ENCODE data around the gene HTT. TPM values are rescaled to one million over a fixed set of nuclear protein-coding genes. Genes with fewer than 3 reads are reported as not detected.

Gene HTT
- total and polyA plus RNA-seq, 2 of the 13 experiments (the other 11 are each of a cell fraction or from before 2014, with no cell fraction given): 17.5 to 19.5 TPM

GRCh38 chr4:3244002-3244401 lies 169.5 kb downstream of the HTT start:
- H3K27me3 ChIP-seq (ENCODE audit: control insufficient read depth in 1 of 2, insufficient read depth in 2 of 2, low read length in 2 of 2): no peaks in the 10 kb centered on the region
- ChIA-PET POLR2A (no interaction called here), CTCF (ENCODE audit: low intra/inter-chr PET ratio, low total read pairs) (no interaction called here)
- TF ChIP-seq RBM22 (optimal IDR thresholded peaks at IDR 0.05; ENCODE audit: low read length): peak; percentile 14
- TF ChIP-seq ZNF317 (CRISPR knock-in tag; IDR thresholded peaks at IDR 0.05): no peak
- TF ChIP-seq ZNF180 (CRISPR knock-in tag; IDR thresholded peaks at IDR 0.05; ENCODE audit: borderline replicate concordance, low read depth): no peak
- no peak for TF ChIP-seq MLXIP (CRISPR knock-in tag; IDR thresholded peaks at IDR 0.05; ENCODE audit: borderline replicate concordance)
- no peak for TF ChIP-seq ZNF513 (CRISPR knock-in tag; conservative IDR thresholded peaks at IDR 0.05)
- TF ChIP-seq TCF7L2 (IDR thresholded peaks at IDR 0.05; ENCODE audit: low read depth, low read length): no peak
- no peak for TF ChIP-seq MTA1 (CRISPR knock-in tag; IDR thresholded peaks at IDR 0.05; ENCODE audit: borderline replicate concordance)
- no peaks in the 10 kb centered on the region for H3K9me3 ChIP-seq (ENCODE audit: low read length)
- H3K4me1 ChIP-seq (ENCODE audit: insufficient read depth, low read length): peaks cover 8% of the 10 kb centered on the region
- in situ Hi-C loops (cut with HindIII; ENCODE audit: extremely low pct_ligation_motif_present, low pct_unique_long_range_greater_than_20kb) (no loop called here), intact Hi-C loops (cut with micrococcal nuclease; ENCODE audit: unreplicated experiment) (no loop called here)
- no peak for DNase-seq (ENCODE audit: low spot score)
- ATAC-seq: no peak
- no peak for FAIRE-seq
- no TSS peak for BruUV-seq (replicated peaks)
- H3K9ac ChIP-seq (ENCODE audit: insufficient read depth, low read depth, low read length): no peak overlapping the region
- H2AFZ ChIP-seq (ENCODE audit: low read length): no peak overlapping the region
- H3K27ac ChIP-seq (ENCODE audit: extremely low read length, insufficient read depth, low read length): no peak overlapping the region
- no peaks in the 10 kb centered on the region for H3K79me2 ChIP-seq (ENCODE audit: insufficient read depth, low read length)
- H3K4me3 ChIP-seq (replicated peaks in 1 of 3; ENCODE audit: insufficient read depth in 1 of 3, low read depth in 2 of 3, low read length in 3 of 3): no peak overlapping the region
- 0 out of 2 replicates have a peak, but pooled peaks cover 3% of the 10 kb centered on the region for H4K20me1 ChIP-seq (ENCODE audit: insufficient read depth, low read length)
- H3K36me3 ChIP-seq (replicated peaks in 1 of 2; ENCODE audit: control insufficient read depth in 1 of 2, insufficient read depth in 2 of 2, low read length in 2 of 2): peaks cover 10 to 24% of the 10 kb centered on the region in 2 experiments; a peak in 4 of 5 replicates
- H3K4me2 ChIP-seq (ENCODE audit: low read depth, low read length): no peak overlapping the region
- WGBS (ENCODE audit: low lambda C conversion rate): no CpG with 5 or more reads among the region's 1 CpG

Measured in HepG2 (cell line).